Vagina (tissue), 2 donors: ENCODE results near the gene MINDY4B.

ENCODE experiments used
- CTCF ChIP-seq, 3 experiments: fragments of 450-650 bp in 2 of 3; fragments of 200-600 bp in 1 of 3; sonication (generic) in 1 of 3; IDR thresholded peaks; one replicate each; pipeline ENCODE4 v1.5.1; 2017 to 2019; ENCODE audit warnings: antibody characterized with exemption in 3 of 3, mild to moderate bottlenecking in 2 of 3, moderate library complexity in 2 of 3
- POLR2A ChIP-seq, 2 donors: fragments of 450-650 bp; IDR thresholded peaks; one replicate each; pipeline ENCODE4 v1.6.1; 2017; ENCODE audit warnings: antibody characterized with exemption in 2 of 2, mild to moderate bottlenecking in 2 of 2, moderate library complexity in 2 of 2
- POLR2AphosphoS5 ChIP-seq, 2 donors: sonication (generic); formaldehyde crosslinking; IDR thresholded peaks; one replicate each; pipeline ENCODE4 v1.9.0; 2017; ENCODE audit warnings: antibody characterized with exemption in 2 of 2, mild to moderate bottlenecking in 2 of 2, low read depth in 1 of 2; ENCODE audit not compliant: insufficient read depth in 1 of 2

- TF ChIP-seq POLR2AphosphoS5 (IDR thresholded peaks at IDR 0.05; ENCODE audit: insufficient read depth in 1 of 2, low read depth in 1 of 2) (no peak), CTCF (IDR thresholded peaks at IDR 0.05) (no peak), POLR2A (IDR thresholded peaks at IDR 0.05) (no peak)
These were observed 74.5 kb downstream of the MINDY4B start for GRCh38 chr3:150830745-150831144.
